HFF-Myc (cell line): Measurements from ENCODE around the gene DAD1.

Experiments used
- DNase-seq: peaks from one replicate; pipeline ENCODE4 v3.0.0-alpha.2; 2011; ENCODE audit warnings: low read depth; ENCODE audit errors: extremely low read depth
- H3K4me3 ChIP-seq: replicated peaks from 2 replicates; pipeline ENCODE4 v1.5.1; 2011; ENCODE audit warnings: low read depth, mild to moderate bottlenecking, control low read depth, low read length
- CTCF ChIP-seq: IDR thresholded peaks from 2 replicates; pipeline ENCODE4 v1.5.1; 2012; ENCODE audit warnings: mild to moderate bottlenecking, low read depth, low read length, control low read depth; ENCODE audit errors: missing control alignments

The DAD1 gene

DNA sequence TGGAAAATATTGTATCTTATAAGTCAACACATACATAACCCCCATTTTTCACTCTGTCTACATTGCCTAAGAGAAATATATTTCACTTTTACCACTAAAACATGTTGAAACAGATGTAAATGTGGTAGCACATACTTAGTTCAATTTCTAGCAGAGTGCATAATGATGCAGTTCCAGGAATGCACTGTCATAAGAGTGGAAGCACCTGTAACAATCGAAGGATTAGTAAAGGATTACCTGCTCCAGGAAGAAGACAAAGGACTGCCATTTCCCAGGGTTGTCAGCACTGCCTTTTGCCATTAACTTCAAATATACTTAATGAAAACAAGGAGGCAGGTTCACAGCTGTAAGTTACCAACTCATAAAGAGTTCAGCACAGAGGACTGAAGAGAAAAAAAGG is 24.6 kb downstream of the DAD1 start:
- no peak overlapping the region for H3K4me3 ChIP-seq
- DNase-seq = no peak
- no peak for TF ChIP-seq CTCF

DNA sequence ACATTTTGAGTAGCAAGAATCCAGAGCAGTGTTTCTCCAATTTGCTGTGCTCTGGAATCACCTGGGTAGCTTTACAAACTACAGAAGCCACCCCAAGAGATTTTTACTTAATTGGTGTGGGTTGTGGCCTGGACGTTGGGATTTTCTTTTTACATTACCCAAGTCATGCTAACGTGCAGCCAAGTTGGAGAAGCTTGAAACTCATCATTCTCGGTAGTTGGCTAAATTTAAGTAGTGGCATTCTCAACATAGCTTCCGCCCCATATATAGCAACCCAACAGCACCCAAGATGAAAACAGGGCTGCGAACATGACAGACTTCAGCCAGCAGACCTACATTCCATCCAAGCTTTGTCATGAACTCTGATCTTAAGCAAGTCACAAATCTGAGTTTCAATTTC is 25.0 kb downstream of the DAD1 start:
- no peak for DNase-seq
- TF ChIP-seq CTCF = no peak
- H3K4me3 ChIP-seq = no peak overlapping the region

DNA sequence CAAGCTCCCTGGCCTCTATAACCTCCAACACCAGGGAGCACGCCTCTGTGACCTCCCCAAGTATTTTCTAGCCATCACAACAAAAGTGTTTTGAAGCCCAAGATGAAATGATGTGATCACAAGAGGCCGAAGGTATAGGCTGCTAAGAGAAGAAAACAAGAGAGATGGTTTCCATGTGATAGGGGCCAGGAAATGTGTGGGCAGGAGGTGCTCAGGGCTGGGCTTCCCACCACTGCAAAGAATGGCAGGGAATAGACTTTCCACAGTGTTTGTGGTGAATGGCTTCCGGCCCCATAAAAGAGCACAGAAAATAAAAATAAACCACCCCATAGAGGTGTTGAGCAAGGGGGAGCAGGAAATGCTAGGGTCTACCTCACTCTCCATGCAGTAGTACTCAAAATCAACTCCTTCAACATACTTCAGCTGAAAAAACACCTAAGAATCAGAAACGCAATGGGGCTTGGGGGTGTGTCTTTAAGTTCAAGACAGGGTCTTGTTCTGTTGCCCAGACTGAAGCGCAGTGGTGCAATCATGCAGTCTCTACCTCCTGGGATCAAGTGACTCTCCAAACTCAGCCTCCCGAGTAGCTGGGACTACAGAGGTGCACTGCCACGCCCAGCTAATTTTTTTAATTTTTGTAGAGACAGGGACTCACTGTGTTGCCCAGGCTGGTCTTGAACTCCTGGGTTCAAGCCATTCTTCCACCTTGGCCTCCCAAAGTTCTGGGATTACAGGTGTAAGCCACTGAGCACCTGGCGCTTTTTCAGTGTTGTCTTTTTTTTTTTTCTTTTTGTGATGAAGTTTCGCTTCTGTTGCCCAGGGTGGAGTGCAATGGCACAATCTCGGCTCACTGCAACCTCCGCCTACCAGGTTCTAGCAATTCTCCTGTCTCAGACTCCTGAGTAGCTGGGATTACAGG is 27.1 kb downstream of the DAD1 start:
- no peak for TF ChIP-seq CTCF
- H3K4me3 ChIP-seq = no peak overlapping the region
- DNase-seq = no peak

DNA sequence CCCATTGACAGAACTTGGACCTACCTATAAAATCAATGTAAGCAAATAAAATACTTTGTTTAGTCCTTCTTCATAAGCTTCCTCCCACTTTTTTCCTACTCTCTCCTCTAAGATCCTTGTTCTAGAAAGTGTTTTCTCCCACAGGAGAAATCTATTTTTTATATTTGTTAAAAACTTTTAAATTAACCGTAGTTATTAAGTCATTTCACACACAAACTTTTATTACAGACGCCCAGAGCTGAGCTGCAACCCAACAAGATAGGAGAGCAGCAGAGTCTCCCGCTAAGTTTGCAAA is 27.7 kb downstream of the DAD1 start:
- TF ChIP-seq CTCF = no peak

DNA sequence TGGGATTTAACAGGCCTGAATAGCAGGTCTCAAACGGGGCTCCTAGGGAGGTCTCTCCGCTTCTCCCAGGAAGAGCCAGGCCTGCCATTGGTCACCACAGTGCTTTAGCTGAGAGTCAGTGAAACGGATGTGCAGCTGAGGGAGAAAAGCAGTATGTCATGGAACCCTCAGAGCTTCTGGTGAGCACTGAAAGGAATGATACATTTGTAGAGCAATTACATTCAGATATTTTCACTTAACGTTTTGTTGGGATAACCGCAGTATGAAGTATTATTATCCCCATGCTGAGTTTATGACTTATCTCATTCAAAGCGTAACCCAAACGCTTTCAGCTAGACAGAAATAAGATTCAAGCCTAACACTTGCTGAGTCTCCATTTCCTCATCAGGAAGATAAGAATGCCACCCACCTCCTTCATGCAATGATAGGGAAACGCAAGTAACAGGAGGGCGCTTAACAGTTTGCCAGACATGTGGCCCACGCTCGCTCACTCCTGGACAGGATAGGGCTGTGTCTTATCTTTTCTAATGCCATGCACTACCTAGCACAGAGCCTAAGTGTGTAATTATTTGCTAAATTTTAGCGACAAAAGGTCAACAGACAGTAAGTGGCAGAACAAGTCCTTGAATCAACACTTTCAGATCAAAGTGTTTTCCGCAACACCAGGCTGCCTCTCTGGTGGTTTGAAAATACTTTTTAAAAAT is 28.2 kb downstream of the DAD1 start:
- no peak overlapping the region for H3K4me3 ChIP-seq
- DNase-seq = no peak
- no peak for TF ChIP-seq CTCF

More for the DNA sequence above, 27.7 kb downstream of the DAD1 start:
- no peak overlapping the region for H3K4me3 ChIP-seq
- no peak for DNase-seq

- no peak for DNase-seq
- no peak for TF ChIP-seq CTCF
- H3K4me3 ChIP-seq = no peak overlapping the region
Observed at GRCh38 chr14:22559041-22559440, 30.0 kb downstream of the DAD1 start.
